Measurements from ENCODE around the gene TRMT61A.
A peak's percentile ranks its signal among the peaks of the same experiment; 100 is the strongest.

The TRMT61A gene

DNA sequence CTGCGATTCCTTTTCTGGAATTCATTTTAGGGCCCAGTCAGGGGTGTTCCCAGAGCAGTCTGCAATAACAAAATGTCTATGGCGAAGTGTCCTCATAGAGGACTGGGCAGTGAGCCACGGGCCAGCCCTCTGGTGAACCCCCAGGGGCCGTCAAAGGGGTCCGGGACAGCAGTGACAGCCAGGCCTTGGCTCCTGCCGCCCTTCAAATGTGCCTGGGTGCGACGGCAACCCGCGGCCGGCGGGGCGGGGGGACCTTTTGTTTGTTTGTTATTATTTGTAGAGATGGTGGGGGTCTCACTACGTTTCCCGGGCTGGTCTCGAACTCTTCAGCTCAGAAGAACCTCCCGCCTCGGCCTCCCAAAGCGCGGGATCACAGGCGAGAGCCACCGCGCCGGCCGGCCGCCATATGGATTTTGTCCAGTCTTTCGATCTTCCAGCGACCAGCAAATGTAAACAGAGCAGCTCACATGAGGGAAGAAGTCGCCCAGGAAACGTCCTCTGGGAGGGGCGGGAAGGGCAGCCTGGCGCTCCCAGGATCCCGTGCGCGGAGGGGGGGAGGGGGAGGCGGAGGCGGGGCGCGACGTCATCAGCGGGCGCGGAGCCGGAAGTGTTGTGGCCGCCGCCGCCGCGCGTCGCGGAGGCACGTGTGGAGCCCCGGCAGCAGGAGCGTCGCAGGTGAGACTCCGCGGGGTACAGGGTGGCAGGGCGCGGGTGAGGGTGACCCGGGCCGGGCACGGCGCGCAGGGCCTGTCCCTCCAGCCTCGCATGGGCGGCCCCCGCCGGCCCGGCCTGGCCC, at the start of gene TRMT61A:
Gene TRMT61A, plus strand, starts transcription at position 610 of the 796 bp plus-strand sequence. CDS start 783 bp downstream, outside the sequence.
- peak; percentile 76 for DNase-seq

GRCh38 chr14:103480595-103480994, 48.4 kb upstream of the TRMT61A start:
- DNase-seq: no peak

GRCh38 chr14:103483600-103483999, 45.4 kb upstream of the TRMT61A start:
- DNase-seq: no peak

DNA sequence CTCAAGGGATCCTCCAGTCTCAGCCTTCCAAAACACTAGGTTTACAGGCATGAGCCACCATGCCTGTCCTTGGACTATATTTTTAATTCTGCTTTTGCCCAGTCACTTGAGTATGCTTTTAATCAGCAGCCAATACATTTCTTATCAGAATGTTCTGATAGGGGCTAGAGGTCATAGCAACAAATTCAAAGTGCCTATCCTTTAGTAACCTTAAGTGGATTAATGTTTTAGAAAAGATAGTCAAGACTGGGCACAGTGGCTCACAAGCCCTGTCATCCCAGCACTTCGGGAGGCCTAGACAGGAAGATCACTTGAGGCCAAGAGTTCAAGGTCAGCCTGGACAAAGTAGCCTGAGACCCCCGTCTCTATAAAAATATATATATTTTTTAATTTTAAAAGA, 43.5 kb upstream of the TRMT61A start:
- DNase-seq: no peak

- no peak for DNase-seq
Measured at GRCh38 chr14:103488071-103488470, 40.9 kb upstream of the TRMT61A start.

GRCh38 chr14:103488960-103489359, 40.0 kb upstream of the TRMT61A start:
- no peak for DNase-seq

- no peak for DNase-seq
Measured at GRCh38 chr14:103489621-103490020, 39.4 kb upstream of the TRMT61A start.

- DNase-seq: no peak
Measured at GRCh38 chr14:103491691-103492090, 37.3 kb upstream of the TRMT61A start.

- no peak for DNase-seq
Measured at GRCh38 chr14:103492156-103492925, 36.7 kb upstream of the TRMT61A start.

DNA sequence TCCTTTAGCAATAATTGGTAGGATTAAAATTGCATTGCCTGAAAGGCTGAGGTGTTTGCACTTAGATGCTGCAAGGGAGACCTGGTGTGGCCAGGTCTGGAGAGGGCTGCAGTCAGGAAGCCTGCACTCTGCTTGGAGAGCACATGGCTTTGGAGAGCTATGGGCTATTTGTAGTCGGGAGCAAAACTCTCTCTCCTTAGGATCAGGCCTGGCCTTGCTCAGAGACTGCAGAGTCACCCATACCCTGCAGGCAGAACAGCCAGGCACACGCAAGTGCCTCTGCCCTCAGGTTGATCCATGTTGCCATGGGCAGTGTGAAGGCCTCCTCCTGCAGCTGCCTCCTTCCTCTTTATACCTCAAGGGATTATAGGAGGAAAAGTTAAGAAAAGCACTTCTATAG, 33.1 kb upstream of the TRMT61A start:
- no peak for DNase-seq

- no peak for DNase-seq
Measured at GRCh38 chr14:103496776-103497175, 32.2 kb upstream of the TRMT61A start.

DNA sequence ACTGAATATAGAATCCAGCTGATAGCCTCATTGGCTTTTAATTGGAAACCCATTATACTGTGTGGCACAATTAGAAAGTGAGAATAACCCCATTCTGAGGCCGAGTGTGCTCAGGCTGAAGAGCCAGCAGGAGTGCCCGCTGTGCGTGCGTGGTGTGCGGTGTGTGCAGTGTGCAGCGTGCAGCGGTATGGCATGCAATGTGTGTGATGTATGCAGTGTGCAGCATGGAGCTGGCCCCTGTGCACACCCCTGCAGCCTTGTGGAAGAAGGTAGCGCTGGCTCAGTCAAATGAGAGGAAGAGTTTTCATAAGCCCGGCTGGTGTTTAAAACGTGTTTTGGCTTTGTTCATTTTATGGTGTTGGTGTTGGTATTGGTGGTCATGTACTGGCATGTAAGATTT, 29.3 kb upstream of the TRMT61A start:
- DNase-seq: no peak

- peak; percentile 81 for DNase-seq
Measured at GRCh38 chr14:103500148-103500990, 28.6 kb upstream of the TRMT61A start.

- DNase-seq: no peak
Measured at GRCh38 chr14:103501041-103501870, 27.7 kb upstream of the TRMT61A start.

- no peak for DNase-seq
Measured at GRCh38 chr14:103501921-103502669, 26.9 kb upstream of the TRMT61A start.

DNA sequence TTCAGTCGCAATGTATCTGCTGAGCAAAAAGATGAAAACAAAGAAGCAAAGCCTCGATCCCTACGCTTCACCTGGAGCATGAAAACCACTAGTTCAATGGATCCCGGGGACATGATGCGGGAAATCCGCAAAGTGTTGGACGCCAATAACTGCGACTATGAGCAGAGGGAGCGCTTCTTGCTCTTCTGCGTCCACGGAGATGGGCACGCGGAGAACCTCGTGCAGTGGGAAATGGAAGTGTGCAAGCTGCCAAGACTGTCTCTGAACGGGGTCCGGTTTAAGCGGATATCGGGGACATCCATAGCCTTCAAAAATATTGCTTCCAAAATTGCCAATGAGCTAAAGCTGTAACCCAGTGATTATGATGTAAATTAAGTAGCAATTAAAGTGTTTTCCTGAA, 26.1 kb upstream of the TRMT61A start:
- no peak for DNase-seq

DNA sequence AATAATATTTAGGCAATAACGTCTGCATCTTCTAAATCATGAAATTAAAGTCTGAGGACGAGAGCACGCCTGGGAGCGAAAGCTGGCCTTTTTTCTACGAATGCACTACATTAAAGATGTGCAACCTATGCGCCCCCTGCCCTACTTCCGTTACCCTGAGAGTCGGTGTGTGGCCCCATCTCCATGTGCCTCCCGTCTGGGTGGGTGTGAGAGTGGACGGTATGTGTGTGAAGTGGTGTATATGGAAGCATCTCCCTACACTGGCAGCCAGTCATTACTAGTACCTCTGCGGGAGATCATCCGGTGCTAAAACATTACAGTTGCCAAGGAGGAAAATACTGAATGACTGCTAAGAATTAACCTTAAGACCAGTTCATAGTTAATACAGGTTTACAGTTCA, 25.7 kb upstream of the TRMT61A start:
- no peak for DNase-seq

DNA sequence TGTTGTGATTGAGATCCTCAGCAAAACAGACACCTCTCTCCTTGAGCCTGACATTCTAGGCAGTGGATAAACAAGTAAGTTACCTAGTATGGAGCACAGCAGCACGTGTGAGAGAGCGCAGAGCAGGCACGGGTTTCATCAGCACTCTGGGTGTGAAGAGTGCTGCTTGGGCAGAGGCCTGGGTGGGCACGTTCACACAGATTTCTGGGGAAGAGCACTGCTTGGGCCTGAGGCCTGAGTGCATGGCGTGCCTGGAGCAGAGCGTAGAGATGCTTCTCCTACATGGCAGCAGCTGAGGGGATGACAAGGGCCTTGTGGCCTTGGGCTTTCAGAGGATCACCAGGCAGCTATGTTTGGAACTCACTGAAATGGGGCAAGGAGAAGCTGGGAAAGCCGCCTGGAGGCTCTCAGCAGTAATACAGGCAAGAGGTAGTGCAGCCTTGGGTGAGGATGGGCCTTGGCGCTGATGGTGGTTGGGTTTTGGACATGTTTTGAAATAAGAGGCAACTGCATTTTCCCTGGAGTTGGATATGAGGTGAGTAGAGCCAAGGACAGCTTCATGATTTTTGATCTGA, 23.9 kb upstream of the TRMT61A start:
- no peak for DNase-seq

DNA sequence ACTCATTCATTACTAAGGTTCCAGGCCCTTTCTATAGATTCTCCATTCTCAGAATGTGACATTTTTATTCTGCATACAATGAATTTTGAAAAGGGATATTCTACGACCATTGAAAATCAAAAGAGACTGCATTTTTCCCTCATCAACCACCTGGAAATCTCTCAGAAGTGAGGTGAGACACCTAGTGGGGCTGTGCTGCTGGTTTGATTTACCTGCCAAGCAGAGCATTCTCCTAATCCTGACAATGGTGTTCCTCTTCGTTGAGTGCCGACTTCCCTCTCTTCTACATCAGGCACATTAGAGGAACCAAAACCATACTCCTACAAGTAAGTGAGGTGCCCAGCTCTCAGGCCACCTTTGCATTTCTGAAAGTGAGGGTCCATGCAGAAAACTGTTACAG, 21.2 kb upstream of the TRMT61A start:
- no peak for DNase-seq

DNA sequence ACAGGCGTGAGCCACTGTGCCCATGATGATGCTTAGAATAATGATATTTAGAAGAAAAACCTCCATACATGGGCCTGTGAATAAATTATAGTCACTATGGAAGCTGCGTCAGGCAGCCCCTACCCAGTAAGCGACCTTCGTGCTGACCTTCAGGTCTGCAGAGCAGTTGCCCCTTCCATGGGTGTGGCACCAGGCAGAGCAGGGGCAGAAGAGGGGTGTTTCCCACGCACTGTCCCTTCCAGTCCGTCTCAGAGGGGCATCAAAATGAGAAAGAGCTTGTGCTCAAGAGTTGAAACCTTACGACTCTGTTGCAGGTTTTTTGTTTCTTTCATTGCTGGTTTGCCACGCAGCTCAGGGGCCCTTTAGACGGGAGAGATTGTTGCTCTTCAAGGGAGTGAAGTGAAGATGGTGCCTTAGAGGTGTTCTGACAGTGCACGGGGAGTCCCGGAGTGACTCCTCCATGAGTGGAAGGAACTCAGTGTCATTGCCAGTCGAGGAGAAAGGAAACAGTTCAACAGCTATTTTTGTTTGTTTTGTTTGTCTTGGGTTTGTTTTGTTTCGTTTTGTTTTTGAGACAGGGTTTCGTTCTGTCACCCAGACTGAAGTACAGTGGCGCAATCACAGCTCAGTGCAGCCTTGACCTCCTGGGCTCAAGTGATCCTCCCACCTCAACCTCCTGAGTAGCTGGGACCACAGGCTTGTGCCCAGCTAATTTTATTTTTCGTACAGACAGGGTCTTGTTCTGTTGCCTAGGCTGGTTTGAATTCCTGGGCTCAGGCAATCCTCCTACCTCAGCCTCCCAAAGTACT, 20.3 kb upstream of the TRMT61A start:
- no peak for DNase-seq

All from activated naive CD4-positive, alpha-beta T cell treated with anti-CD3 and anti-CD28 coated beads, Interleukin-2, amount 50 U/mL, for 16 hours (primary cell).